HEK293 (cell line): Measurements from ENCODE around the gene ULBP3.

Experiments
- CTCF ChIA-PET: fragments of 350-600 bp; formaldehyde crosslinking; extraction: SDS; loops from one replicate; lab custom pipeline; 2021; ENCODE audit warnings: antibody characterized with exemption; lab: Yijun Ruan, JAX
- POLR2A ChIA-PET: fragments of 300-600 bp; formaldehyde crosslinking; extraction: SDS; loops from one replicate; lab custom pipeline; 2020; ENCODE audit warnings: antibody characterized with exemption, inconsistent platforms; lab: Yijun Ruan, JAX
- H3K27ac ChIP-seq: fragments of 200-500 bp; sonication (Bioruptor generic); 2 replicates; pipeline ENCODE4 v1.5.1; 2014; ENCODE audit warnings: low read depth, low read length, control low read depth, inconsistent platforms; ENCODE audit errors: extremely low read depth
- H3K36me3 ChIP-seq, 2 experiments: fragments of 200-500 bp in 1 of 2; sonication (Bioruptor generic) in 1 of 2; 1 replicate in 1 of 2; 2 replicates in 1 of 2; pipeline ENCODE4 v1.5.1; 2014 to 2017; ENCODE audit warnings: inconsistent platforms in 2 of 2, low read length in 2 of 2; ENCODE audit not compliant: control insufficient read depth in 2 of 2, insufficient read depth in 1 of 2
- H3K4me1 ChIP-seq: fragments of 200-500 bp; sonication (Bioruptor generic); 2 replicates; pipeline ENCODE4 v1.5.1; 2014; ENCODE audit warnings: mild to moderate bottlenecking, low read length, inconsistent platforms; ENCODE audit not compliant: control insufficient read depth, insufficient read depth
- H3K4me3 ChIP-seq: 2 replicates; pipeline ENCODE4 v1.5.1; 2011; ENCODE audit warnings: low read depth, mild to moderate bottlenecking, control low read depth, low read length, moderate library complexity
- H3K9me3 ChIP-seq: fragments of 200-500 bp; sonication (Bioruptor generic); 2 replicates; pipeline ENCODE4 v1.5.1; 2014; ENCODE audit warnings: low read depth, low read length, inconsistent platforms; ENCODE audit not compliant: control insufficient read depth, insufficient read depth
- EGR2 ChIP-seq: fragments of 450-650 bp; formaldehyde crosslinking; IDR thresholded peaks from 2 replicates; pipeline ENCODE4 v1.5.1; 2016; ENCODE audit warnings: low read depth, missing biosample characterization, missing genetic modification characterization
- KLF10 ChIP-seq: fragments of 450-650 bp; IDR thresholded peaks from 2 replicates; pipeline ENCODE4 v1.5.1; 2018; ENCODE audit warnings: missing biosample characterization, mild to moderate bottlenecking, missing genetic modification characterization
- SP2 ChIP-seq: fragments of 450-650 bp; formaldehyde crosslinking; IDR thresholded peaks from 2 replicates; pipeline ENCODE4 v1.5.1; 2016; ENCODE audit warnings: missing biosample characterization, missing genetic modification characterization
- TCF7L2 ChIP-seq: IDR thresholded peaks from 2 replicates; pipeline ENCODE4 v1.6.1; 2011; ENCODE audit warnings: low read depth, mild to moderate bottlenecking, inconsistent platforms, low read length, moderate library complexity, borderline replicate concordance
- TRIM28 ChIP-seq: IDR thresholded peaks from 2 replicates; pipeline ENCODE4 v1.6.1; 2011; ENCODE audit warnings: low read length, control low read depth, borderline replicate concordance
- ZNF10 ChIP-seq: fragments of 450-650 bp; formaldehyde crosslinking; IDR thresholded peaks from 2 replicates; pipeline ENCODE4 v1.5.1; 2017; ENCODE audit warnings: missing biosample characterization, missing genetic modification characterization
- ZNF112 ChIP-seq: fragments of 450-650 bp; formaldehyde crosslinking; IDR thresholded peaks from 2 replicates; pipeline ENCODE4 v1.5.0; 2017; ENCODE audit warnings: missing biosample characterization, missing genetic modification characterization
- ZNF16 ChIP-seq: fragments of 450-650 bp; formaldehyde crosslinking; IDR thresholded peaks from 2 replicates; pipeline ENCODE4 v1.5.1; 2016; ENCODE audit warnings: low read depth, missing biosample characterization, missing genetic modification characterization
- ZNF302 ChIP-seq: fragments of 450-650 bp; formaldehyde crosslinking; IDR thresholded peaks from 2 replicates; pipeline ENCODE4 v1.5.1; 2016; ENCODE audit warnings: missing biosample characterization, missing genetic modification characterization, low read depth
- ZNF324 ChIP-seq: fragments of 450-650 bp; formaldehyde crosslinking; IDR thresholded peaks from 2 replicates; pipeline ENCODE4 v1.5.1; 2016; ENCODE audit warnings: missing biosample characterization, missing genetic modification characterization
- ZNF404 ChIP-seq: fragments of 450-650 bp; formaldehyde crosslinking; IDR thresholded peaks from 2 replicates; pipeline ENCODE4 v1.5.1; 2017; ENCODE audit warnings: missing biosample characterization, missing genetic modification characterization
- ZNF426 ChIP-seq: fragments of 450-650 bp; formaldehyde crosslinking; IDR thresholded peaks from 2 replicates; pipeline ENCODE4 v1.5.1; 2017; ENCODE audit warnings: missing biosample characterization, missing genetic modification characterization, mild to moderate bottlenecking, inconsistent platforms, moderate library complexity
- ZNF473 ChIP-seq: fragments of 450-650 bp; formaldehyde crosslinking; IDR thresholded peaks from 2 replicates; pipeline ENCODE4 v1.5.1; 2017; ENCODE audit warnings: missing biosample characterization, missing genetic modification characterization
- ZNF510 ChIP-seq: fragments of 450-650 bp; formaldehyde crosslinking; IDR thresholded peaks from 2 replicates; pipeline ENCODE4 v1.5.1; 2018; ENCODE audit warnings: mild to moderate bottlenecking, missing genetic modification characterization, missing biosample characterization; ENCODE audit not compliant: insufficient replicate concordance
- ZNF549 ChIP-seq: fragments of 450-650 bp; IDR thresholded peaks from 2 replicates; pipeline ENCODE4 v1.5.1; 2018; ENCODE audit warnings: missing biosample characterization, missing genetic modification characterization, mild to moderate bottlenecking, inconsistent platforms, moderate library complexity
- ZNF571 ChIP-seq: fragments of 450-650 bp; formaldehyde crosslinking; IDR thresholded peaks from 2 replicates; pipeline ENCODE4 v1.5.0; 2017; ENCODE audit warnings: missing biosample characterization, missing genetic modification characterization
- ZNF610 ChIP-seq: fragments of 450-650 bp; formaldehyde crosslinking; IDR thresholded peaks from 2 replicates; pipeline ENCODE4 v1.5.1; 2016; ENCODE audit warnings: missing biosample characterization, missing genetic modification characterization, borderline replicate concordance
- ZNF660 ChIP-seq: fragments of 450-650 bp; IDR thresholded peaks from 2 replicates; pipeline ENCODE4 v1.5.1; 2018; ENCODE audit warnings: missing biosample characterization, mild to moderate bottlenecking, missing genetic modification characterization
- ZNF830 ChIP-seq: fragments of 450-650 bp; IDR thresholded peaks from 2 replicates; pipeline ENCODE4 v1.5.0; 2018; ENCODE audit warnings: missing biosample characterization, missing genetic modification characterization, low read depth, mild to moderate bottlenecking, moderate library complexity
- TF ChIP-seq, protein P1 (sequence below): fragments of 450-650 bp; IDR thresholded peaks from 2 replicates; pipeline ENCODE4 v1.5.1; 2018; ENCODE audit warnings: missing biosample characterization, missing genetic modification characterization
- TF ChIP-seq, protein P2 (sequence below): fragments of 450-650 bp; formaldehyde crosslinking; IDR thresholded peaks from 2 replicates; pipeline ENCODE4 v1.5.1; 2016; ENCODE audit warnings: missing biosample characterization, missing genetic modification characterization
- TF ChIP-seq, protein P3 (sequence below): fragments of 450-650 bp; formaldehyde crosslinking; IDR thresholded peaks from 2 replicates; pipeline ENCODE4 v1.5.1; 2016; ENCODE audit warnings: missing biosample characterization, missing genetic modification characterization
- TF ChIP-seq, protein P4 (sequence below): fragments of 450-650 bp; formaldehyde crosslinking; IDR thresholded peaks from 2 replicates; pipeline ENCODE4 v1.5.1; 2016; ENCODE audit warnings: missing biosample characterization, missing genetic modification characterization
- TF ChIP-seq, protein P5 (sequence below): fragments of 450-650 bp; formaldehyde crosslinking; IDR thresholded peaks from 2 replicates; pipeline ENCODE4 v1.5.1; 2016; ENCODE audit warnings: missing biosample characterization, missing genetic modification characterization
- TF ChIP-seq, protein P6 (sequence below): fragments of 450-650 bp; formaldehyde crosslinking; IDR thresholded peaks from 2 replicates; pipeline ENCODE4 v1.5.1; 2016; ENCODE audit warnings: missing biosample characterization, missing genetic modification characterization
- TF ChIP-seq, protein P7 (sequence below): fragments of 450-650 bp; formaldehyde crosslinking; IDR thresholded peaks from 2 replicates; pipeline ENCODE4 v1.5.1; 2016; ENCODE audit warnings: missing biosample characterization, missing genetic modification characterization

ULBP3 gene

DNA sequence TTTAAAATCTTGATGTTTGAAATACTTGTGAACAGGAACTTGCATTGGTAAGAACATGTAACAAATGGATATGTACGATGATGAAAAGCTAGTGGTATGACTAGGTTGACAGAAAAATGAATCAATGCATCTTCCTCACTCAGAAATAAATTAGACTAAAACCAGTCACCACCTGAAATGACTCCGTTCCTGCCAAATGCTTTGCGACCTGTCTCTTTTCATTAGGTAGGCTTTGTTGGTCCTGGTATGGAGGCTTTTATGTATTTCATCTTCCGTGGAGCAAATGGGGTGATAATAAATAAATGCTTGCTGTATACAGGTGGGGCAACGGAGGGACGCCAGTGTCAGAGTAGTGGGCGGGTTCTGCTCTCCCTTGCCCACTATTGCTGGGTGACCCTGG is 17.1 kb upstream of the ULBP3 start (continued):
- TF ChIP-seq, protein P1, sequence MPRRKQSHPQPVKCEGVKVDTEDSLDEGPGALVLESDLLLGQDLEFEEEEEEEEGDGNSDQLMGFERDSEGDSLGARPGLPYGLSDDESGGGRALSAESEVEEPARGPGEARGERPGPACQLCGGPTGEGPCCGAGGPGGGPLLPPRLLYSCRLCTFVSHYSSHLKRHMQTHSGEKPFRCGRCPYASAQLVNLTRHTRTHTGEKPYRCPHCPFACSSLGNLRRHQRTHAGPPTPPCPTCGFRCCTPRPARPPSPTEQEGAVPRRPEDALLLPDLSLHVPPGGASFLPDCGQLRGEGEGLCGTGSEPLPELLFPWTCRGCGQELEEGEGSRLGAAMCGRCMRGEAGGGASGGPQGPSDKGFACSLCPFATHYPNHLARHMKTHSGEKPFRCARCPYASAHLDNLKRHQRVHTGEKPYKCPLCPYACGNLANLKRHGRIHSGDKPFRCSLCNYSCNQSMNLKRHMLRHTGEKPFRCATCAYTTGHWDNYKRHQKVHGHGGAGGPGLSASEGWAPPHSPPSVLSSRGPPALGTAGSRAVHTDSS = no peak
- no peak for TF ChIP-seq ZNF16 (tag by site-specific recombination)
- no peak for TF ChIP-seq ZNF660 (tag by site-specific recombination)
- no peak for TF ChIP-seq SP2 (tag by site-specific recombination)
- TF ChIP-seq TCF7L2 = no peak
- TF ChIP-seq ZNF571 (tag by site-specific recombination) = no peak
- no peak for TF ChIP-seq ZNF112 (tag by site-specific recombination)
- TF ChIP-seq, all 188 proteins: peak for 0

DNA sequence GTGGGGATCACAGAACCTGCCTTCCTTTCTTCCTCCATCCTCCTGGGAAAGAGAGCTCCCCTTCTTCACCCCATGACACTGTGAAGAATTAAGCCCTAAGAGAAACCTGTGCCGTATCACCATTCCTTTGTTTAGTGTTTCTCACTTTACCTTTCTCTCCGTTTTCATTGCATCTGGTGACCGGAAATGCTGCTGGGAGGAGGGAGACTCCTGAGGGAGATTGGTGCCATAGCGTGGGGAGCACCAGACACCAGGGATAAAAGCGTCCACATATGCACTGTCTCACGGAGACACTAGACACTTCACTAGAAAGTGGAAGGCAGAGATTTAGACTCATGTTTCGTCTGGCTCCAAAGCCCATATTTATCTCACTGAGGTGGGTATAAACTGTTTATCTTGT is 15.5 kb upstream of the ULBP3 start:
- ChIA-PET CTCF (interaction anchor here (0.6 to 1.8 kb wide), 6 partner anchors 9 to 731 kb away, joined by 3 to 4 read pairs (median 3); no protein-coding TSS in a partner anchor), POLR2A (no interaction called here)
- H3K27ac ChIP-seq = no peak overlapping the region
- H3K4me1 ChIP-seq = peaks cover 2% of the 10 kb centered on the region
- TF ChIP-seq ZNF324 (no peak), ZNF10 (no peak), ZNF510 (tag by site-specific recombination) (no peak), ZNF549 (tag by site-specific recombination) (no peak)
- TF ChIP-seq, protein P2, sequence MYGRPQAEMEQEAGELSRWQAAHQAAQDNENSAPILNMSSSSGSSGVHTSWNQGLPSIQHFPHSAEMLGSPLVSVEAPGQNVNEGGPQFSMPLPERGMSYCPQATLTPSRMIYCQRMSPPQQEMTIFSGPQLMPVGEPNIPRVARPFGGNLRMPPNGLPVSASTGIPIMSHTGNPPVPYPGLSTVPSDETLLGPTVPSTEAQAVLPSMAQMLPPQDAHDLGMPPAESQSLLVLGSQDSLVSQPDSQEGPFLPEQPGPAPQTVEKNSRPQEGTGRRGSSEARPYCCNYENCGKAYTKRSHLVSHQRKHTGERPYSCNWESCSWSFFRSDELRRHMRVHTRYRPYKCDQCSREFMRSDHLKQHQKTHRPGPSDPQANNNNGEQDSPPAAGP (tag by site-specific recombination) = no peak
- no peaks in the 10 kb centered on the region for H3K9me3 ChIP-seq
- H3K4me3 ChIP-seq = no peak overlapping the region
- H3K36me3 ChIP-seq = no peaks in the 10 kb centered on the region

DNA sequence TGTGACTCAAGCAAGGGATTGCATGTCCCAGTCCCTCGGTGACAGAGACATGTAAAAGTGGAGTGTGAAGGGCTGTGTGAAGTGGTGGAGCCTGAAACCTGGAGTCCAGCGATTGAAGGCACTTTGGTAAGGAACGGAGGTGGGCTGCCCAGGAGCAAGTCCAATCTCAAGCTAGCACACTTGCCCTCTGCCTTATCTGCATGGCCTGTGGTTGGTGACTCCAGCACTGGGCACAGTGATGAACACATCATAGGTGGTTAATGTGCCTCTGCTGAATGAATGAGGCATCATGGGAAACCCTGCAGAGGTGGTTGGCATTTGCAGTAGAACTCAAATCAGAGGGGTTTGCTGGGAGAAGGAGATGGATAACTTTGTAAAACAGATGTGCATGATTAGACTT is 14.9 kb upstream of the ULBP3 start:
- Histone ChIP-seq H3K36me3 (no peaks in the 10 kb centered on the region), H3K27ac (no peak overlapping the region), H3K4me3 (no peak overlapping the region), H3K4me1 (peaks cover 4% of the 10 kb centered on the region), H3K9me3 (no peaks in the 10 kb centered on the region)
- CTCF ChIA-PET = interaction anchor here (0.6 to 1.8 kb wide), 3 partner anchors 13 to 732 kb away, joined by 3 to 4 read pairs (median 4); no protein-coding TSS in a partner anchor
- POLR2A ChIA-PET = no interaction called here
- TF ChIP-seq TRIM28 (no peak), ZNF302 (tag by site-specific recombination) (no peak), KLF10 (tag by site-specific recombination) (no peak), ZNF426 (tag by site-specific recombination) (no peak), EGR2 (tag by site-specific recombination) (no peak), SP2 (tag by site-specific recombination) (no peak), ZNF404 (no peak), ZNF473 (tag by site-specific recombination) (no peak), ZNF830 (no peak), ZNF610 (no peak), ZNF112 (tag by site-specific recombination) (no peak)
- TF ChIP-seq, protein P3, sequence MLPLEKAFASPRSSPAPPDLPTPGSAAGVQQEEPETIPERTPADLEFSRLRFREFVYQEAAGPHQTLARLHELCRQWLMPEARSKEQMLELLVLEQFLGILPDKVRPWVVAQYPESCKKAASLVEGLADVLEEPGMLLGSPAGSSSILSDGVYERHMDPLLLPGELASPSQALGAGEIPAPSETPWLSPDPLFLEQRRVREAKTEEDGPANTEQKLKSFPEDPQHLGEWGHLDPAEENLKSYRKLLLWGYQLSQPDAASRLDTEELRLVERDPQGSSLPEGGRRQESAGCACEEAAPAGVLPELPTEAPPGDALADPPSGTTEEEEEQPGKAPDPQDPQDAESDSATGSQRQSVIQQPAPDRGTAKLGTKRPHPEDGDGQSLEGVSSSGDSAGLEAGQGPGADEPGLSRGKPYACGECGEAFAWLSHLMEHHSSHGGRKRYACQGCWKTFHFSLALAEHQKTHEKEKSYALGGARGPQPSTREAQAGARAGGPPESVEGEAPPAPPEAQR = no peak
- TF ChIP-seq, protein P4, sequence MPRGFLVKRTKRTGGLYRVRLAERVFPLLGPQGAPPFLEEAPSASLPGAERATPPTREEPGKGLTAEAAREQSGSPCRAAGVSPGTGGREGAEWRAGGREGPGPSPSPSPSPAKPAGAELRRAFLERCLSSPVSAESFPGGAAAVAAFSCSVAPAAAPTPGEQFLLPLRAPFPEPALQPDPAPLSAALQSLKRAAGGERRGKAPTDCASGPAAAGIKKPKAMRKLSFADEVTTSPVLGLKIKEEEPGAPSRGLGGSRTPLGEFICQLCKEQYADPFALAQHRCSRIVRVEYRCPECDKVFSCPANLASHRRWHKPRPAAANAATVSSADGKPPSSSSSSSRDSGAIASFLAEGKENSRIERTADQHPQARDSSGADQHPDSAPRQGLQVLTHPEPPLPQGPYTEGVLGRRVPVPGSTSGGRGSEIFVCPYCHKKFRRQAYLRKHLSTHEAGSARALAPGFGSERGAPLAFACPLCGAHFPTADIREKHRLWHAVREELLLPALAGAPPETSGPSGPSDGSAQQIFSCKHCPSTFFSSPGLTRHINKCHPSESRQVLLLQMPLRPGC = no peak
- TF ChIP-seq, protein P5, sequence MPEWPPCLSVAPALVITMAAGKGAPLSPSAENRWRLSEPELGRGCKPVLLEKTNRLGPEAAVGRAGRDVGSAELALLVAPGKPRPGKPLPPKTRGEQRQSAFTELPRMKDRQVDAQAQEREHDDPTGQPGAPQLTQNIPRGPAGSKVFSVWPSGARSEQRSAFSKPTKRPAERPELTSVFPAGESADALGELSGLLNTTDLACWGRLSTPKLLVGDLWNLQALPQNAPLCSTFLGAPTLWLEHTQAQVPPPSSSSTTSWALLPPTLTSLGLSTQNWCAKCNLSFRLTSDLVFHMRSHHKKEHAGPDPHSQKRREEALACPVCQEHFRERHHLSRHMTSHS (tag by site-specific recombination) = no peak
- TF ChIP-seq, protein P6, sequence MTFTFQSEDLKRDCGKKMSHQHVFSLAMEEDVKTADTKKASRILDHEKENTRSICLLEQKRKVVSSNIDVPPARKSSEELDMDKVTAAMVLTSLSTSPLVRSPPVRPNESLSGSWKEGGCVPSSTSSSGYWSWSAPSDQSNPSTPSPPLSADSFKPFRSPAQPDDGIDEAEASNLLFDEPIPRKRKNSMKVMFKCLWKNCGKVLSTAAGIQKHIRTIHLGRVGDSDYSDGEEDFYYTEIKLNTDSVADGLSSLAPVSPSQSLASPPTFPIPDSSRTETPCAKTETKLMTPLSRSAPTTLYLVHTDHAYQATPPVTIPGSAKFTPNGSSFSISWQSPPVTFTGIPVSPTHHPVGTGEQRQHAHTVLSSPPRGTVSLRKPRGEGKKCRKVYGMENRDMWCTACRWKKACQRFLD (tag by site-specific recombination) = no peak
- TF ChIP-seq, protein P7, sequence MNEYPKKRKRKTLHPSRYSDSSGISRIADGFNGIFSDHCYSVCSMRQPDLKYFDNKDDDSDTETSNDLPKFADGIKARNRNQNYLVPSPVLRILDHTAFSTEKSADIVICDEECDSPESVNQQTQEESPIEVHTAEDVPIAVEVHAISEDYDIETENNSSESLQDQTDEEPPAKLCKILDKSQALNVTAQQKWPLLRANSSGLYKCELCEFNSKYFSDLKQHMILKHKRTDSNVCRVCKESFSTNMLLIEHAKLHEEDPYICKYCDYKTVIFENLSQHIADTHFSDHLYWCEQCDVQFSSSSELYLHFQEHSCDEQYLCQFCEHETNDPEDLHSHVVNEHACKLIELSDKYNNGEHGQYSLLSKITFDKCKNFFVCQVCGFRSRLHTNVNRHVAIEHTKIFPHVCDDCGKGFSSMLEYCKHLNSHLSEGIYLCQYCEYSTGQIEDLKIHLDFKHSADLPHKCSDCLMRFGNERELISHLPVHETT (tag by site-specific recombination) = no peak
